ENCODE measurements around the gene ZNF780A.

DNA sequence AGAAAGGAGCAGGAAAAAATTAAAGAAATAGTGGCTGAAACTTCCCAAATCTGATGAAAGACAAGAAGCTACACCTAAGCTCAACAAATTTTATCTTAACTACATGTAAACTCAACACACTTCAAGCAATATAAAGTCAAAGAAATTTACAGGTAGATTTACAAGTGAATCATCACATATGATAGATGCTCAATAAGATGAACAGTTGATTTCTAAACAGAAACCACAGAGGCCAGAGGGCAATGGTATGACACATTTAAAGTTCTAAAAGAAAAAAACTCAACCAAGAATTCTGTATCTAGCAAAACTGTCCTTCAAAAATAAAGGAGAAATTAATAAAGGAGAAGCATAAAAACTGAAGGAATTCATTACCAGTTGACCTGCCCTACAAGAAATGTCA is 39.3 kb upstream of the ZNF780A start:
- TF ChIP-seq, protein P1, sequence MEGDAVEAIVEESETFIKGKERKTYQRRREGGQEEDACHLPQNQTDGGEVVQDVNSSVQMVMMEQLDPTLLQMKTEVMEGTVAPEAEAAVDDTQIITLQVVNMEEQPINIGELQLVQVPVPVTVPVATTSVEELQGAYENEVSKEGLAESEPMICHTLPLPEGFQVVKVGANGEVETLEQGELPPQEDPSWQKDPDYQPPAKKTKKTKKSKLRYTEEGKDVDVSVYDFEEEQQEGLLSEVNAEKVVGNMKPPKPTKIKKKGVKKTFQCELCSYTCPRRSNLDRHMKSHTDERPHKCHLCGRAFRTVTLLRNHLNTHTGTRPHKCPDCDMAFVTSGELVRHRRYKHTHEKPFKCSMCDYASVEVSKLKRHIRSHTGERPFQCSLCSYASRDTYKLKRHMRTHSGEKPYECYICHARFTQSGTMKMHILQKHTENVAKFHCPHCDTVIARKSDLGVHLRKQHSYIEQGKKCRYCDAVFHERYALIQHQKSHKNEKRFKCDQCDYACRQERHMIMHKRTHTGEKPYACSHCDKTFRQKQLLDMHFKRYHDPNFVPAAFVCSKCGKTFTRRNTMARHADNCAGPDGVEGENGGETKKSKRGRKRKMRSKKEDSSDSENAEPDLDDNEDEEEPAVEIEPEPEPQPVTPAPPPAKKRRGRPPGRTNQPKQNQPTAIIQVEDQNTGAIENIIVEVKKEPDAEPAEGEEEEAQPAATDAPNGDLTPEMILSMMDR (conservative IDR thresholded peaks at IDR 0.05; ENCODE audit: low read depth, low read length): no peak
- TF ChIP-seq EZH2 (IDR thresholded peaks at IDR 0.05; ENCODE audit: borderline replicate concordance, low read depth, low read length, poor library complexity, severe bottlenecking): no peak

Measured in A673 (cell line).